GM20000 (cell line): ENCODE results near the gene FARSB.

Experiments used
- DNase-seq: peaks from one replicate; pipeline ENCODE4 v3.0.0; 2012; ENCODE audit warnings: low spot score
- TF ChIP-seq, protein P1 (sequence below): IDR thresholded peaks from 2 replicates; pipeline ENCODE4 v1.5.1; 2012; ENCODE audit warnings: mild to moderate bottlenecking, control low read depth; ENCODE audit errors: extremely low read depth, missing control alignments

Gene FARSB

DNA sequence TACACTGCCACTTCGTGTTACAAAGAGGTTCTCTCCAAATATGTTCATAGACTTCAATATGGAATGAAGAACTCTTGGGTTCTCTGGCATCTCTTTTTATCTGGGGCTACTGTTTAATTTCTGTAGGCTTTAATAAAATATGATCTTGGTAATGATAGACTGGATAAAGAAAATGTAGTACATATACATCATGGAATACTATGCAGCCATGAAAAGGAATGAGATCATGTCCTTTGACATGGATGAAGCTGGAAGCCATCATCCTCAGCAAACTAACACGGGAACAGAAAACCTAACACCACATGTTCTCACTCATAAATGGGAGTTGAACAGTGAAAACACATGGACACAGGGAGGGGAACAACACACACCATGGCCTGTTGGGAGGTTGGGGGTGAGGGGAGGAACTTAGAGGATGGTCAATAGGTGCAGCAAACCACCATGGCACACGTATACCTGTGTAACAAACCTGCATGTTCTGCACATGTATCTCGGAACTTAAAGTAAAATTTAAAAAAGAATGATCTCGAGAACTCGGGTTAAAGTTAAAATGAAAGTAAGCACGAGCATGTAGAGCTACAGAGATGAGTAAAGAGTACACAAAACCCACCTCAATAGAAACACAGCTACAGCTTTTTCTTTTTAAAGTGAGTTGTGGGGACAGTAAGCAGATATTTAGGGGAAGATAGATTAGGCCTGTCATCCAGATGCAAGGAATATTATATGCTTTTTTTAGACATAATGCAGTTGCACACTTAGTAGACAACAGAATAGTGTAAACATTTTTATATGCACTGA, 129.2 kb downstream of the FARSB start:
- TF ChIP-seq, protein P1, sequence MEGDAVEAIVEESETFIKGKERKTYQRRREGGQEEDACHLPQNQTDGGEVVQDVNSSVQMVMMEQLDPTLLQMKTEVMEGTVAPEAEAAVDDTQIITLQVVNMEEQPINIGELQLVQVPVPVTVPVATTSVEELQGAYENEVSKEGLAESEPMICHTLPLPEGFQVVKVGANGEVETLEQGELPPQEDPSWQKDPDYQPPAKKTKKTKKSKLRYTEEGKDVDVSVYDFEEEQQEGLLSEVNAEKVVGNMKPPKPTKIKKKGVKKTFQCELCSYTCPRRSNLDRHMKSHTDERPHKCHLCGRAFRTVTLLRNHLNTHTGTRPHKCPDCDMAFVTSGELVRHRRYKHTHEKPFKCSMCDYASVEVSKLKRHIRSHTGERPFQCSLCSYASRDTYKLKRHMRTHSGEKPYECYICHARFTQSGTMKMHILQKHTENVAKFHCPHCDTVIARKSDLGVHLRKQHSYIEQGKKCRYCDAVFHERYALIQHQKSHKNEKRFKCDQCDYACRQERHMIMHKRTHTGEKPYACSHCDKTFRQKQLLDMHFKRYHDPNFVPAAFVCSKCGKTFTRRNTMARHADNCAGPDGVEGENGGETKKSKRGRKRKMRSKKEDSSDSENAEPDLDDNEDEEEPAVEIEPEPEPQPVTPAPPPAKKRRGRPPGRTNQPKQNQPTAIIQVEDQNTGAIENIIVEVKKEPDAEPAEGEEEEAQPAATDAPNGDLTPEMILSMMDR = no peak
- no peak for DNase-seq

DNA sequence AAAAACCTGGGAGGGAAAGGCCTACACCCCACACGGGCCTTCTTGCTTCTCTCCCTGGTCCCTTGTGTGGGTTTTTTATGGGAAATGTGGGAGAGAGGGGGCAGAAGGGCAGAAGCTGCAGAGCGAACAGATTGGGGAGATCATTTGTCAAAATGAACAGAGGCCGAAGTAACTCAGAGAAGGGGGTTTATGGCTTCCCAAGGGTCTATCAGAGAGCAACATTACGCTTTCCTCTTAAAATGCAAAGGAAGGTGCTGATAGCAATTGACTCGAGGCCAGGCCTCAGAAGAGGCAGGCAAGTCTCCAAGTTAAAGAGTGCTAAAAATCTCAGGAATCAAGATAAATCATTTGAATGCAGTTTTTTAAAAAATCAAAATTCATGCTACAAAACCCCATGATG, 130.1 kb downstream of the FARSB start:
- DNase-seq = no peak
- TF ChIP-seq, protein P1 = no peak

DNA sequence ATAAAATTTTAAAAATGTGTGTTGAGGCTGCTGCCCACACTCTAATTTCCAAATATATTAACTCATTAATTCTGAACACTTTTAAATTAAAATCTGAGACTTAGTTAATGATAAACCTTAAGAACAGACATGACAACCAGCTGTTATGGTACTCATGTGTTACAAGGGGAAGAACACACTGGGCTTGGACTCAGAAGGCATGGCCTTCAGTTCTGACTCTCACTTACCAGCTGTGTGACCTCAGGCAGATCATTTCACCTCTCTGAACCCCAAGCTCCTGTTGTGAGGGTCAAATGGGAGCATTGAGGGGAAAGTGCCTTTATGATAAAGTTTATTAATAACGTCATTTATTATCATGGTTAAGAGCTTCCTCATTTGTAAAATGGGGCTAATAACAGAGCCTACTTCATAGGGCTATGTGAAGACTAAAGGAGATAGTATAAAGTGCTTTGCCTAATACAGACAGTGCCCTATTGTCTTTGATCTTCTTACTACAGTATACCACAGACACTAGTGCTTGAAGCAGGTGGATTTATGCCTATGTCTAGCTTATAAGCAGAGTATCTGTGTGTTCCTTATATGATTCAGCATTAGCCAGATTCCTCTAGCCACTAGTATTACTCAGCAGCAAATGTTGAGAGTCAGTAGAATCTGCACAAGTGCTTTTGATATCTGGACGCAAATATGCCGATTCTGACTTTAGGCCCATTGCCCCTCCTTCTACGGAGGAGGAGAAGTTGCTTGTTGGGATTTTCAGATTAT, 131.9 kb downstream of the FARSB start:
- no peak for DNase-seq
- TF ChIP-seq, protein P1 = no peak

DNA sequence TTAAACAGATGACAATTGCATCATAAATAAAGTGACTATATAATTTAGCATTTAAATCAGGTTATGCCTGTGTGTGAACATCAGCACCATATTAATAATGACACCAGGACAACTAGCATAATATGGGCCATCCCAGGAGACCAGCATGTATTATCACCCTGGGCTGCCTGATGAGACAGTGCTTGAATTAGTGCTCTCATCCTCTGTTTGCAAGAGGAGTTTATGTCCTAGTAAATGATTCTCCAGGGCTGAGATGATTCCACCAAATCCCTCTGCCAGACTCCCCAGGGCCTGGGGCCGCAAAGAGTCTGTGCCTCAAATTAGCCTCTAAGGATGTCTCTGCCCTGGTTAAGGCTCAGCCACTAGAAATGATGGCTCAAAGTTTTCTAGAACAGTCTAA, 133.8 kb downstream of the FARSB start:
- DNase-seq = no peak
- TF ChIP-seq, protein P1 = no peak

DNA sequence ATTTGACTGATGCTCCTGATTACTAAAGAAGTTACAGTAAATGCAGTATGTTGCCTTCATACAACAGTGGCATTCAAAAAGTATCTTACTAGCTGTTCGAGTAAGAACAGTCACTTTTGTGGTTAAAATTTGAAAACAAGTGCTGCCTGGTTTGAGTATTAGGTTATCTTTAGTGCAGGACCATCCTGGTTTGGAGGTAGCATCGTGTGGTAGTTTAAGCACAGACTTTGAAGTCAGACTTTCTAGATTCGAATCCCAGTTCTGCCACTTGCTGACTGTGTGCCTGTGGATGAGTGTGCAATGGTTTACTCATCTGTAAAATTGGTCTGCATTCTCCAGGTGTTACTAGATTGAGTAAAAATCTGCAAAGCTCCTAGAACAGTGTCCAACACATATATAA, 134.8 kb downstream of the FARSB start:
- TF ChIP-seq, protein P1 = no peak
- DNase-seq = no peak
